Measurements from ENCODE around the gene PLCB4.

PLCB4 gene

GRCh38 chr20:9496155-9496554, 427.3 kb downstream of the PLCB4 start:
- DNase-seq (ENCODE audit: low spot score): no peak

DNA sequence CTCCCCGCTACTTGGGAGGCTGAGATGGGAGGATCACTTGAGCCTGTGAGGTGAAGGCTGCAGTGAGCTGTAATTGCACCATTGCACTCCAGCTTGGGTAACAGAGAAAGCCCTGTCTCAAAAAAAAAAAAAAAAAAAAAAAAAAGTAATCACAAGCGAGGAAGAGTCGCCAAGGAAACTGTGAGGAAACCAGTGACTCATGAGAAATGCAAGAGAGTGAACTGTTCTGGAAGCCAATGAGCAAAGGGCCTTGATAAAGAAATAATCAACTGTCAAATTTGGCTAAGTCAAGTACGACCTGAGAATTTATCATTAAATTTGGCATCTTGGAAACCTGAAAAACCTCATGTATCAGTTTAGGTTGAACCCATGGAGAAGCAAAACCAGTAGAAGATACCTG, 429.4 kb downstream of the PLCB4 start:
- DNase-seq (ENCODE audit: low spot score): no peak

- no peak for DNase-seq (ENCODE audit: low spot score)
Measured at GRCh38 chr20:9499126-9499899, 430.4 kb downstream of the PLCB4 start.

- peak; percentile 4 for DNase-seq (ENCODE audit: low spot score)
Measured at GRCh38 chr20:9500121-9500520, 431.2 kb downstream of the PLCB4 start.

GRCh38 chr20:9501473-9501872, 432.6 kb downstream of the PLCB4 start:
- DNase-seq (ENCODE audit: low spot score): no peak

DNA sequence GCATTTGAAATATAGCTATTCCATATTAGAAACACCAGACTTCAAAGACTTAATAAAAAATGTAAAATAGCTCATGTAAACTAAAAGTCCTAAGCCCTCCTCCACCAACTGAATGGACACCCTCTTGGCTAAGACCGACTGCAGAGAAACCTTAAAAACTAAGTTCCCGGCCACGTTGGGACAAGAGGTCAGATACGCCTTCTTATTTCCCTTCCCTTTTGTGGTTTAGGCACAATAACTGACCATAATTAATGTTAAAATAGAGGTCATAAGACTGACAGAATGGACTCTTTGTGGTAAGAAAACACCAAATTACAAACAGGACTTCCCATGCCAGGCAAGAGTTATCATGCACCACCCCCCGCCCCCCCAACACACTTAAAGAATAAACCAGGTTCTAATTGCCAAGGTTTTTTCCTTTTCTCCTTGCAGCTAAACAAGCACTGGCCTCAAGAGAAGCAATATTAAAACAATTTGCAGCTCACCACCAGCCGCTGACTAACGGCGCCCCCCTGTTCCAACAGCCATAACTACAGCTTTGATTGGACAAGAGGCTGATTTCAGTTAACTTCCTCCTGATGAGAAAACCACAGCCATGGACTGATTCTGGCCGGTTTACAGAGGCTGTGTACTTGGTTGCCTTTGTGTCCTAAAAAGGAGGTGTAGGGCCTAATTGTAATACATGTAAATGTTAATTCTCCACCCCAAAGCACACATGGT, 434.8 kb downstream of the PLCB4 start:
- DNase-seq (ENCODE audit: low spot score): no peak

GRCh38 chr20:9506280-9506821, 437.5 kb downstream of the PLCB4 start:
- no peak for DNase-seq (ENCODE audit: low spot score)

GRCh38 chr20:9506964-9507369, 438.1 kb downstream of the PLCB4 start:
- no peak for DNase-seq (ENCODE audit: low spot score)

GRCh38 chr20:9507544-9508239, 438.8 kb downstream of the PLCB4 start:
- DNase-seq (ENCODE audit: low spot score): no peak

DNA sequence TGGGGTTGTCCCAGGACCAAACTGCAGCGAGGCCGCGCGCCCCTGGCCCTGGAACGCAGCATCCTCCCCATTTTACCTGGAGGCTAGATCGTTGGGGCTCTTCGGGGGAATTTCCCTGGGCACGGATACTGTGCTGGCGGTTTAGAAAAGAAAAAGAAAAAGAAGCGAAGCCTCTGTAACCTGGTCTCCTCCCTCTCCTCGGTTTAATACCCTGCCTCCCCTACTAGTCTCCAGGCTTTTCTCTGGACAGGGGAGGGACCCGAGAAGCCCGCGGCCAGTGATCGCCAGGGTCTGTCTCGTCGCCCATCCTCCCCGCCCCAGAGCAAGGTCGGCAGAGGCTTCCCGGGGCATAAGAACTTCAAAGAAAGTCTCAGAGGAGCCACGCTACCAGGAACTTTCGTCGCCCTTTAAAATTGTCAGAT, 439.4 kb downstream of the PLCB4 start:
- DNase-seq (ENCODE audit: low spot score): no peak

DNA sequence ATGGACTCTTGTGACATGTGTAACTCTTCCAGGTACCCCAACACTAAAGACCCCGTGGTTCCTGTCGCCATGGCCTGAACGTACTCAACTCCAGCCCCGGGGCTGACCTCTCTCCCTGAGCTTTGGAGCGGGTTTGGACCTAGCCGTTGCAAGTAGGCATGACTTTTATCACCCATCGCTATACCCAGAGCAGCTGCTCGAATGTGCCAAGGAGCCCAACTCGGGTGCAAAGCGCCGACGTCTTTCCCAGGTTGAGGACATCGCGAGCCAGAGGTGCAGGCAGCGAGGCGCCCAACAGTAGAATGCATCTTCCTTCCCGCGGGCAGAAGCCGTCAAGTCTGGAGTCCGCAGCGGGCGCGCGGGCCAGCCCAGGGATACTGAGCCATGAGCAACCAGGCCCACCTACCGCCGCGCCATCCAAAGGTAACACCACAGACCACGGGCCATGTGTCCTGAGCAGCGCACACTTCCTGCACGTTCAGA, 439.9 kb downstream of the PLCB4 start:
- DNase-seq (ENCODE audit: low spot score): no peak

DNA sequence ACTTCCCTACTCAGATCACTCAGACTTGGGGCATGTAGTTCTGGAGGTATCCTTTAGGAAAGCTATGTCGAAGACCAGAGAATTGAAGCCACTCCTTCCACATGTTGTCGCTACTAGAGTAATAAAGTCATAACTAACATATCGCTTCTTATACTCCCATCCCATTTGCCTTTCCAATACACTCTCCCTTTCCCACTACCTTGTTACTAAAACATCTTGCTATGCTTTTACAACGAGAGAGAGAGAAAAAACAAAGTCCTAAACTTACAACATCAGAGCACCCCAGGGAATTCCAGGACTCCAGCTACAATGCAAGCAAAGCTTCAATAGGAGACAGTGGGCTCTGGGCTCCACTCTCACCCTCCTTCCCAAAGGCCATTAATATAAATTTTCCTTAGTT, 440.4 kb downstream of the PLCB4 start:
- DNase-seq (ENCODE audit: low spot score): no peak

DNA sequence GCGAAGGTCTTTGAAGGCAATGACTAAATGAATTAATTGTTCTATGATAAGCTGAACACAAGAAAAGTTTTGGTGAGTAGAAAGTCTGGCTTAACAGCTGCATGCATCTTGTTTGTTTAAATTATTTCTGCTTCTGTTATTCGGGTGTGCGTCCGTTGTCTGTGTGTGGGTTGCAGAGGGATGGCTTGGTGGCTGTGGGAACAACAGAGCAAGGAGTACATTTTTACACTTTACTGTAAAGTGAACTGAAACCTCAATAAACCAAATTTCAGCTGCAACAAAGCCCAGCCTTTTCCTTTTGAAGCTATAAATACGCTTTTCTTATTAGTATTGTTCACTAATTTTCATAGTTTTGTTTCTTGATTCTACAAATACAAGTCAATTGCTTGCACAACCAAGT, 442.0 kb downstream of the PLCB4 start:
- DNase-seq (ENCODE audit: low spot score): no peak

GRCh38 chr20:9514072-9514460, 445.2 kb downstream of the PLCB4 start:
- DNase-seq (ENCODE audit: low spot score): no peak

DNA sequence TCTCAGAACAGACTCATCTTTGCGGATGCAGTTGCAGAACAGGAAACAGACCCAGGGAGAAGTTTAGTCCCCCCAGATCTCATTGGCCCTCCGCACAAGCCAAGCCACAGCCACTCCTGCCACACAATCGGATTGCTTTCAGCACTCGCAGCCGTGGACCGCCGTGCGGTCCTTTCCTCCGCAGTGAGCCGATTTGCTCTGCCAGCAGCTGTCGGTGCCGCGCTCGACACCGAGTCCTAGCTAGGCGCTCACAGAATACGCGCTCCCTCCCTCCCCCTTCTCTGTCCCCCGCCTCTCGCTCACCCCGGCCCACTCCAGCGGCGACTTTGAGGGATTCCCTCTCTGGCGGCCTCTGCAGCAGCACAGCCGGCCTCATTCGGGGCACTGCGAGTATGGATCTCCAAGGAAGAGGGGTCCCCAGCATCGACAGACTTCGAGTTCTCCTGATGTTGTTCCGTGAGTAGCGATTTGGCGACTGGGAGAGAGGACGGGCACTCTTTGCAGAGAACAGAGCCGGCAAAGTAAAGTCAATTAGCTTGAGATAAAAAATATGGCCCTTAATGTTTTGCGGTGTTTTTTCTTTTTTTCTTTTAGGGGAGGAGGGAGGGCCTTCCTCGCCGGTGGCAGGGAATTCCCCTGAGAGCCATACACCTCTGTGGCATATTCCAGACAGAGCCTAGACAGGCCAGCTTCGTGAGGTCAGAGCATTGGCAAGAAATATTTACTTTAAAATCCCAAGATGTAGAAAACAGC, 445.8 kb downstream of the PLCB4 start, which contains the start of gene LAMP5:
TSS of gene LAMP5 (plus strand) at position 130 of the 753 bp plus-strand sequence. CDS start at position 393, 263 bp downstream.
- no peak for DNase-seq (ENCODE audit: low spot score)

GRCh38 chr20:9515214-9515585, 446.3 kb downstream of the PLCB4 start:
- DNase-seq (ENCODE audit: low spot score): no peak

DNA sequence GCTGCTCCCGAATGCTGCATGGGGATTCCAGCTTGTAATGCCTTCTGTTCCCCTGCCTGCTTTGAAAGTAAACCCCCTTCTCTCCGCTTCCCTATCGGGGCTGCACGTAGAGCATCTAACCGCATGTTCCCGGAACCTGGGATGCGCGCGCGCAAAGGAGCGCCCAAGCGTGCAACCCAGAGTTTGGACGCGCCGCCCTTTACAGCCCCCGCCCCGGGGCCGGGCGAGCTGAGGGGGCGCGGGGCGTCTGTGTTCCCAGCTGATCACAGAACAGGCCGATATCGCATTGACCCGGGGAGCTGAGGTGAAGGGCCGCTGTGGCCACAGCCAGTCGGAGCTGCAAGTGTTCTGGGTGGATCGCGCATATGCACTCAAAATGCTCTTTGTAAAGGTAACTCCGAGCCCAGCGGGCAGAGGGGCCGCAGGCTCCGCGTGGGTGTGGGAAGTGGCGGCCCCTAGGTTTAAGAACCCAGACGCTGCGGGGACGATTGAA, 446.9 kb downstream of the PLCB4 start:
- DNase-seq (ENCODE audit: low spot score): no peak

DNA sequence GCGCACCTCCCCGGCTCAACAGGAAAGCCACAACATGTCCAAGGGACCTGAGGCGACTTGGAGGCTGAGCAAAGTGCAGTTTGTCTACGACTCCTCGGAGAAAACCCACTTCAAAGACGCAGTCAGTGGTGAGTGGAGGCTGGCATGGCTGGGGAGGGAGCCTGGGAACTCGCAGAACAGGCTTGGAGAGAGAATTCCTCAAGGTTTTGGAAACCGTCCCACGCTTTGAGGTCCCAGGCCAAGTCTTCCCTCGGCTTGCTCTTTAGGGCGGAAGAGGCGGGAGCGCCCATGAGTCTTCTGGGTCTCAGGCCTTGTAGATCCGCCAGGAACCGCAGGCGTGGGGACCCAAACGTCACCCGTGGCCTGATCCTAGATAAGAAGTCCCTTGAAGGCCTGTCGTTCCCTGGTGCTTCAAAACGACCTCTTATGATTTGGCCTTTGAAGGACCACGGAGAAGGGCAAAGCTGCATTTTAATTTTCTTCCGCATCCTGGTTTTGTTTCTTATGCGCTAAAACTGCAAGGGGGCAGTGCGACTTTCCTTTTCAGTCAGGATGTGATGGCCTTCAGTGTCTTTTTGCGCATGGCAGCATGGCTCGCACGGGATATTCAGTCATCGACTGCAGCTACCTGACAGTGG, 447.5 kb downstream of the PLCB4 start:
- no peak for DNase-seq (ENCODE audit: low spot score)

- no peak for DNase-seq (ENCODE audit: low spot score)
Measured at GRCh38 chr20:9517297-9518162, 448.6 kb downstream of the PLCB4 start.

GRCh38 chr20:9518576-9519175, 449.8 kb downstream of the PLCB4 start:
- DNase-seq (ENCODE audit: low spot score): no peak
